ENCODE data around the gene C17orf75. TPM values are rescaled to one million over a fixed set of nuclear protein-coding genes. Genes with fewer than 3 reads are reported as not detected.

Gene C17orf75, protein sequence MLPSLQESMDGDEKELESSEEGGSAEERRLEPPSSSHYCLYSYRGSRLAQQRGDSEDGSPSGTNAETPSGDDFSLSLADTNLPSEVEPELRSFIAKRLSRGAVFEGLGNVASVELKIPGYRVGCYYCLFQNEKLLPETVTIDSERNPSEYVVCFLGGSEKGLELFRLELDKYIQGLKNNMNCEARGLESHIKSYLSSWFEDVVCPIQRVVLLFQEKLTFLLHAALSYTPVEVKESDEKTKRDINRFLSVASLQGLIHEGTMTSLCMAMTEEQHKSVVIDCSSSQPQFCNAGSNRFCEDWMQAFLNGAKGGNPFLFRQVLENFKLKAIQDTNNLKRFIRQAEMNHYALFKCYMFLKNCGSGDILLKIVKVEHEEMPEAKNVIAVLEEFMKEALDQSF
- 16.1 and 18.3 TPM in 2 replicates for total RNA-seq (2012; rRNA removed)
- polyA plus RNA-seq (2012; rRNA removed), result 8.2 and 11.5 TPM in 2 replicates
- polyA plus RNA-seq (2012; cell fraction: cytosol; rRNA removed), result 3.7 and 6.5 TPM in 2 replicates
- polyA plus RNA-seq (2012; cell fraction: nucleus; rRNA removed; ENCODE audit: low replicate concordance), result 10.4 and 27.8 TPM in 2 replicates
- percentile 62 among the genes with signal in this experiment for Bru-seq, nascent RNA
- BruChase-seq, experiment 1, labeled RNA remaining after a 6-hour chase, result percentile 74 among the genes with signal in this experiment
- percentile 62 among the genes with signal in this experiment for BruChase-seq, experiment 2, labeled RNA remaining after a 2-hour chase
- long read RNA-seq, transcript C17orf75-202 (10 exons, 1,642 nt), result major isoform, 11 of 15 reads
- long read RNA-seq, partial matches to known transcripts, result 2 of 15 reads
- long read RNA-seq, other reads (novel, unspliced or antisense), result 2 of 15 reads

DNA sequence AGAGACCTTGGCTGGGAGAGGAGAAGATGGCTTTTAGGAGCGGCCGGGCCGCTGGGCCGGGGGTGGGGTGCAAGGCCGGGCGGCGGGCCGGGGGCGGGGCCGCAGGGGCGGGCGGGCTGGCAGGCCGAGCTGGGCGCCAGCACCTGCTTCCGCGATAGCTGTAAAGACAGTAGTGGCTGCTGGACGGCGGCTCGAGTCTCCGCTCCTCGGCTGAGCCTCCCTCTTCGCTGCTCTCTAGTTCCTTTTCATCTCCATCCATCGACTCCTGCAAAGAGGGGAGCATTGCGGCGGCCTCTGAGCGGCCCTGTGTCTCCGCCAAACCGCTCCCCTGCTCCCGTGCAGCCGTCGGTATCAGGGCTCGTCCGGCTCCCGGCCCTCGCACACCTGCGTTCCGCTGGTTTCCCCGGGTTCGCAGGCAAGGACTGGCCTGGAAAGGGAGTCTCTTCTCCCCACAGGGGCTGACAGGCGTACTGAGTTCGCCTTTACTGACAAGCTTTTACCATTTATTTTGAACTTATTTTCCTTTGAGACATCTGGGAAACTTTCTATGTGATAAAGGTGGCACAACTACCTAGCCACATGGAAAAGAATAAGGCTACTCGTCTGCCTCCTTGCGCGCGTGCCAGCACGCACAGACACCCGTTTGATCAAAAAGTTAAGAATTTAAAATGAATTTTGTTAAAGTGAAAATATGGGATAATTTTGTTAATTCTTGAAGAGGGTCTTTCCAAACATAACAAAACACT is at the start of gene C17orf75:
C17orf75 (minus strand) TSS at position 317 of the 746 bp plus-strand sequence; CDS start at position 283, 34 bp downstream.
- peak within 1 kb of the TSS; percentile 96 for H2AK5ac ChIP-seq (ENCODE audit: low read depth, low read length)
- peaks cover 7% of the 10 kb centered on the region for H3K36me3 ChIP-seq (ENCODE audit: control insufficient read depth, insufficient read depth, low read length)
- ATAC-seq (ENCODE audit: low read depth) (peak; percentile 98), DNase-seq (peak; percentile 70)
- peak within 1 kb of the TSS; percentile 88 for H4K91ac ChIP-seq (ENCODE audit: insufficient read depth, low read depth, low read length)
- peak within 1 kb of the TSS; percentile 86 for H2BK5ac ChIP-seq (ENCODE audit: low read depth, low read length, poor library complexity, severe bottlenecking)
- H3K4me3 ChIP-seq (ENCODE audit: insufficient read depth, low read depth, low read length), result peak within 1 kb of the TSS; percentile 96
- H4K8ac ChIP-seq (ENCODE audit: low read depth in 2 of 2, low read length in 2 of 2), result peak within 1 kb of the TSS; percentile 87 to 96
- H3K27me3 ChIP-seq (ENCODE audit: control insufficient read depth, insufficient read depth, low read length), result no peaks in the 10 kb centered on the region
- ChIA-PET POLR2A (ENCODE audit: unreplicated experiment) (interaction anchor here (0.6 kb wide), 2 partner anchors 9 to 30 kb away, joined by 3 to 4 read pairs; no protein-coding TSS in a partner anchor), CTCF (interaction anchor here (0.6 kb wide), 1 partner anchor 102 kb away, joined by 3 read pairs; the partner anchor contains the start of gene PSMD11)
- dilution Hi-C loops (cut with HindIII; ENCODE audit: low sequenced_read_pairs, unreplicated experiment) (no loop called here), in situ Hi-C loops (cut with MboI; ENCODE audit: low sequenced_read_pairs) (no loop called here), intact Hi-C loops (cut with micrococcal nuclease) (no loop called here)
- peak within 1 kb of the TSS; percentile 62 for H2BK120ac ChIP-seq (ENCODE audit: low read depth, low read length)
- no TSS peak for BruUV-seq (replicated peaks)
- H3K27ac ChIP-seq (ENCODE audit: insufficient read depth, low read length), result peak within 1 kb of the TSS; percentile 87
- peak within 1 kb of the TSS; percentile 99 for H2AK9ac ChIP-seq (replicated peaks; ENCODE audit: low read depth, low read length, poor library complexity)
- peak within 1 kb of the TSS; percentile 94 for H3K23ac ChIP-seq (ENCODE audit: low read depth, low read length)
- peak within 1 kb of the TSS; percentile 75 for H3K56ac ChIP-seq (ENCODE audit: extremely low read depth, insufficient read depth, low read length)
- peak within 1 kb of the TSS; percentile 99 for H2AFZ ChIP-seq (replicated peaks; ENCODE audit: low read length, poor library complexity)
- peaks cover 10 to 22% of the 10 kb centered on the region in 2 experiments for H3K79me1 ChIP-seq (ENCODE audit: low read depth in 1 of 2, low read length in 2 of 2)
- no peak within 1 kb of the TSS; the same call in 2 of the 3 replicates for H2BK15ac ChIP-seq (ENCODE audit: low read depth, low read length)
- H4K5ac ChIP-seq (ENCODE audit: low read depth, low read length), result peak within 1 kb of the TSS; percentile 95
- TF ChIP-seq BHLHE40 (IDR thresholded peaks at IDR 0.05; ENCODE audit: low read depth, low read length) (peak; percentile 93), POLR2A (IDR thresholded peaks at IDR 0.05; ENCODE audit: low read depth, low read length) (no peak), FOS (IDR thresholded peaks at IDR 0.05; ENCODE audit: low read depth, low read length) (no peak), RCOR1 (IDR thresholded peaks at IDR 0.05; ENCODE audit: insufficient replicate concordance, low read length) (no peak), SMC3 (IDR thresholded peaks at IDR 0.05; ENCODE audit: low read depth, low read length) (no peak), MAZ (IDR thresholded peaks at IDR 0.05; ENCODE audit: borderline replicate concordance, low read depth, low read length) (peak; percentile 77; the same call in 1 of the 2 replicates)
- TF ChIP-seq, protein P1, sequence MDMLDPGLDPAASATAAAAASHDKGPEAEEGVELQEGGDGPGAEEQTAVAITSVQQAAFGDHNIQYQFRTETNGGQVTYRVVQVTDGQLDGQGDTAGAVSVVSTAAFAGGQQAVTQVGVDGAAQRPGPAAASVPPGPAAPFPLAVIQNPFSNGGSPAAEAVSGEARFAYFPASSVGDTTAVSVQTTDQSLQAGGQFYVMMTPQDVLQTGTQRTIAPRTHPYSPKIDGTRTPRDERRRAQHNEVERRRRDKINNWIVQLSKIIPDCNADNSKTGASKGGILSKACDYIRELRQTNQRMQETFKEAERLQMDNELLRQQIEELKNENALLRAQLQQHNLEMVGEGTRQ (IDR thresholded peaks at IDR 0.05; ENCODE audit: low read depth, low read length), result no peak
- peaks cover 7% of the 10 kb centered on the region for H3K9me1 ChIP-seq (ENCODE audit: insufficient read depth, low read length)
- peak within 1 kb of the TSS; percentile 90 for H3K4me2 ChIP-seq (ENCODE audit: low read depth, low read length)
- peaks cover 3% of the 10 kb centered on the region for H3K4me1 ChIP-seq (ENCODE audit: control insufficient read depth, insufficient read depth, low read length)
- H3K14ac ChIP-seq (replicated peaks; ENCODE audit: low read depth, low read length), result peak within 1 kb of the TSS; percentile 93
- H2BK20ac ChIP-seq (ENCODE audit: low read depth, low read length), result 0 out of 2 replicates have a peak within 1 kb of the TSS, but pooled peaks have one; percentile 20
- no peaks in the 10 kb centered on the region for H4K20me1 ChIP-seq (ENCODE audit: insufficient read depth, low read length)
- H3K18ac ChIP-seq (ENCODE audit: low read depth, low read length), result peak within 1 kb of the TSS; percentile 80
- peak within 1 kb of the TSS; percentile 99 for H3K9ac ChIP-seq (ENCODE audit: low read depth, low read length)
- H3K9me3 ChIP-seq (ENCODE audit: control insufficient read depth, insufficient read depth, low read length), result no peaks in the 10 kb centered on the region
- WGBS, 2 experiments (ENCODE audit: extremely low coverage in 2 of 2, insufficient read length in 1 of 2), result 1% methylated on average over 13 of the region's 47 CpGs; no CpG with 5 or more reads in 1 of the 2 experiments
- H3K4ac ChIP-seq (ENCODE audit: low read depth, low read length), result peak within 1 kb of the TSS; percentile 92
